T-helper 2 cell treated with Interferon-gamma antibody and Interleukin-4, amounts not matched to agents 5 μg/mL and 100 μg/mL, for 36 hours (primary cell): ENCODE data around the gene NDUFB6.
"Not testable (repeated sequence)": the region's sequence is repeated elsewhere in the genome, so short reads cannot be mapped to it uniquely, and the experiment has no call there.

Source experiments
- DNase-seq: peaks from one replicate; pipeline ENCODE4 v3.0.0; 2021; ENCODE audit warnings: low spot score
- H3K27ac Mint-ChIP-seq: one replicate; pipeline ENCODE4 v1.8.0; 2021; ENCODE audit warnings: mild to moderate bottlenecking, mixed read lengths
- H3K27me3 Mint-ChIP-seq: one replicate; pipeline ENCODE4 v1.8.0; 2021; ENCODE audit warnings: low read depth, mixed read lengths
- H3K36me3 Mint-ChIP-seq: one replicate; pipeline ENCODE4 v1.8.0; 2021; ENCODE audit warnings: low read depth, mixed read lengths
- H3K4me1 Mint-ChIP-seq: one replicate; pipeline ENCODE4 v1.8.0; 2021; ENCODE audit warnings: low read depth, mixed read lengths
- H3K4me3 Mint-ChIP-seq: one replicate; pipeline ENCODE4 v1.8.0; 2022; ENCODE audit warnings: mild to moderate bottlenecking, moderate library complexity, mixed read lengths
- H3K9me3 Mint-ChIP-seq: one replicate; pipeline ENCODE4 v1.8.0; 2021; ENCODE audit warnings: mixed read lengths

The NDUFB6 gene

DNA sequence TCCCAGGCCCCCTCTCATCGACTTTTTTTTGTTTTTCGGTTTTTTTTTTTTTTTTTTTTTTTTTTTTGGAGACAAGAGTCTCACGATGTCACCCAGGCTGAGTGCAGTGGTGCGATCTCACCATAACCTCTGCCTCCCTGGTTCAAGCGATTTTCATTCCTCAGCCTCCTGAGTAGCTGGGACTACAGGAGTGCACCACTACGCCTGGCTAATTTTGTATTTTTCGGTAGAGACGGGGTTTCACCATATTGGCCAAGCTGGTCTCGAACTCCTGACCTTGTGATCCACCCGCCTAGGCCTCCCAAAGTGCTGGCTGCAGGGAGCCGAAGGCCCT, 48.4 kb downstream of the NDUFB6 start:
- not testable (repeated sequence) for H3K27ac Mint-ChIP-seq, H3K9me3 Mint-ChIP-seq, H3K27me3 Mint-ChIP-seq, DNase-seq
- Mint-ChIP-seq H3K4me1 (peaks cover 29% of the 10 kb centered on the region), H3K4me3 (peak overlapping the region; percentile 92), H3K36me3 (peaks cover 35% of the 10 kb centered on the region)

DNA sequence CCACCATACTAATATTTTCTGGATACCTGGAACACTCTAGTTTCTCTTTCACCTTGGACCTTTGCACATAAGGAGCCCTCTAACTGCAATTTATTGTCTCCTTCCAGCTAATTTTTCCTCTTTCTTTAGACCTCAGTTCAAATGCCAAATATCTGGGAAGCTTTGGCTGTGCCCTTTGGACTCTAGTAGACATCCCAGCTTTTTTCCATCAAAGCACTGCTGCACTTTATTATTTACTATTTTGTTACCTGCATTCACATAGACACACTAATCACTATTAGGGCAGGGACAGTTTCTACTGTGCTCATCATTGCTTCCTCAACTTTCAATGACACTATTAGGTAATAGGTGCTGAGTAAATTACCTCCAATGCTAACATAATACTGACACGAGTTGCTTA, 49.0 kb downstream of the NDUFB6 start:
- DNase-seq: no peak
- H3K4me1 Mint-ChIP-seq: peaks cover 29% of the 10 kb centered on the region
- H3K4me3 Mint-ChIP-seq: peak overlapping the region; percentile 92
- H3K9me3 Mint-ChIP-seq: peaks cover 5% of the 10 kb centered on the region
- H3K27me3 Mint-ChIP-seq: no peaks in the 10 kb centered on the region
- peak overlapping the region; percentile 24 for H3K27ac Mint-ChIP-seq
- peaks cover 36% of the 10 kb centered on the region for H3K36me3 Mint-ChIP-seq

DNA sequence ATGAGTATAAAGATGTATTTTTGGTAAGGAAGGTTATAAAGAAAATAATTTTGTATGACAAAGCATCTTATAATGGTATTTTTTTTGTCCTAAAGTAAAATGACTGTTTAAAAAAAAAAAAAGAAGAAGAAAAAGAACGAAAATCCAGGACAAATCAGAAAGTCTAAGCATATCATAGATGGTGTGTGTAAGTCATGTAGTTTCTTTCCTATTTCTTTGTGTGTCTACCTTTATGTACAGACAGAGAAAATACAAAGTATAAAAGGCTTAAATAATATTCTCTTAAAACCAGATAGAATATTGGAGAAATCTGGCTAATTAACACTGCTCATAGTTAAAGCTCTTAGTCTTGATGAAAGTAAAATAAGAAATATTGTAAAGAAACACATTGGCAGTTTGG, 54.7 kb downstream of the NDUFB6 start:
- Mint-ChIP-seq H3K4me3 (no peak overlapping the region), H3K4me1 (peaks cover 7% of the 10 kb centered on the region), H3K9me3 (peaks cover 21% of the 10 kb centered on the region), H3K27ac (no peak overlapping the region), H3K36me3 (peaks cover 57% of the 10 kb centered on the region), H3K27me3 (no peaks in the 10 kb centered on the region)
- DNase-seq: no peak

DNA sequence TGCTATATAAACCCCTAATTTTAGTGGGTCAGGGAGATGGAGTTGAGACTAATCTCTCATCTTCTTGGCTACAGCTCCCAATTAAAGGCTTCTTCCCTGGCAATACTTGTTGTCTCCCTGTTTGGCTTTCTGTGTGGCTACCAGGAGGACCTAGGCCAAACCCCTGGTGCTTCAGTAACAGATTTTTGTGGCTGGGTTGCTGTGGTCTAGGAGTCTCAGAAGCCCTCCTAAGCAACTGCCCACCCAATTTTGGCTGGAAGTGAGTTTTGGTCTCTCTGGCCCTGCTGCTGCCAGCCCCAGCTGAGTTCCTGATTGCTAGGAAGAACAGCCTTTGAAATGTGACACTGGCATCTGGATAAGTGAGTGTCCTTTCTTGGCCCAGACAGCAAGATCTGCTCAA, 56.7 kb downstream of the NDUFB6 start:
- Mint-ChIP-seq H3K27me3 (no peaks in the 10 kb centered on the region), H3K36me3 (peaks cover 42% of the 10 kb centered on the region), H3K27ac (no peak overlapping the region), H3K9me3 (peaks cover 19% of the 10 kb centered on the region), H3K4me3 (no peak overlapping the region), H3K4me1 (peaks cover 9% of the 10 kb centered on the region)
- DNase-seq: no peak

DNA sequence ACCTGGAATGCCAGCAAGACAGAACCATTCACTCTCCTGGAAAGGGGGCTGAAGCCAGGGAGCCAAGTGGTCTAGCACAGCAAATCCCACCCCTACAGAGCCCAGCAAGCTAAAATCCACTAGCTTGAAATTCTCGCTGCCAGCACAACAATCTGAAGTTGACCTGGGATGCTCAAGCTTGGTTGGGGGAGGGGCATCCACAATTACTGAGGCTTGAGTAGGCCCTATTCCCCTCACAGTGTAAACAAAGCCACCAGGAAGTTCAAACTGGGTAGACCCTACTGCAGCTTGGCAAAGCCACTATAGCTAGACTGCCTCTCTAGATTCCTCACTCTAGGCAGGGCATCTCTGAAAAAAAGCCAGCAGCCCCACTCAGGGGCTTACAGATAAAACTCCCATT, 64.2 kb downstream of the NDUFB6 start:
- no peak overlapping the region for H3K4me3 Mint-ChIP-seq
- H3K9me3 Mint-ChIP-seq: peaks cover 7% of the 10 kb centered on the region
- peaks cover 9% of the 10 kb centered on the region for H3K36me3 Mint-ChIP-seq
- H3K27me3 Mint-ChIP-seq: no peaks in the 10 kb centered on the region
- DNase-seq: no peak
- no peak overlapping the region for H3K27ac Mint-ChIP-seq
- H3K4me1 Mint-ChIP-seq: peaks cover 9% of the 10 kb centered on the region

DNA sequence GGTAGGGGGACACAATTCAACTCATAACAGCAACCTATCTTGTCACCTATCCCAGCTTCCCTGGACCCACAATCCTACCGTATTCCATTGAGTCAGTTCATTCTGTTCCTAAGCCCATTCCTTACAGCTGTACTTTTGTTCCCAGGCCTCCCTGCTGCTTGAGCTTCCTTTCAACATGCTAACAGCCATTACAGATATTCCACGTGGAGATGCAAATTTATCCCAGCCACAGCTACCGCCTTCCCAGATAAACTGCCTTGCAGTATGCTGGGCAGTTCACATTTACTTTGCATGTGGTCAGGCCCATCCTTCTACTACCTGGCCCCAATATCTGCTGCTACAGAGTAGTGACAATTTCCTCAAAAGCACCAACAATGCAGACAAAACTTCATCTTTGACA, 70.0 kb downstream of the NDUFB6 start:
- H3K4me1 Mint-ChIP-seq: no peaks in the 10 kb centered on the region
- H3K27me3 Mint-ChIP-seq: no peaks in the 10 kb centered on the region
- H3K9me3 Mint-ChIP-seq: no peaks in the 10 kb centered on the region
- peaks cover 17% of the 10 kb centered on the region for H3K36me3 Mint-ChIP-seq
- H3K27ac Mint-ChIP-seq: no peak overlapping the region
- H3K4me3 Mint-ChIP-seq: no peak overlapping the region
- DNase-seq: no peak
